Thoracic aorta (tissue), 2 donors: Measurements from ENCODE around the gene IL11RA. TPM values are rescaled to one million over a fixed set of nuclear protein-coding genes. Genes with fewer than 3 reads are reported as not detected.
A peak's percentile ranks its signal among the peaks of the same experiment; 100 is the strongest.

Experiments used
- ATAC-seq: fragments of 150-250 bp; one replicate; pipeline ENCODE4 v1.8.0; 2017; ENCODE audit warnings: low read depth; ENCODE audit not compliant: insufficient number of reproducible peaks, low FRiP score
- DNase-seq: peaks from one replicate; pipeline ENCODE4 v3.0.0-alpha.2; 2020; ENCODE audit warnings: low spot score
- H3K27ac ChIP-seq, 2 donors: fragments of 200-600 bp; sonication (generic); 1 replicate in 1 of 2; 2 replicates in 1 of 2; pipeline ENCODE4 v1.5.1; 2016; ENCODE audit warnings: mild to moderate bottlenecking in 2 of 2, moderate library complexity in 2 of 2
- H3K27me3 ChIP-seq: fragments of 200-600 bp; sonication (generic); replicated peaks from 2 replicates; pipeline ENCODE4 v1.6.0; 2016; ENCODE audit warnings: mild to moderate bottlenecking; ENCODE audit not compliant: insufficient read depth
- H3K36me3 ChIP-seq: fragments of 200-600 bp; sonication (generic); one replicate; pipeline ENCODE4 v1.5.1; 2016
- H3K4me1 ChIP-seq, 2 donors: fragments of 200-600 bp; sonication (generic); 1 replicate in 1 of 2; 2 replicates in 1 of 2; pipeline versions ENCODE4 v1.5.1 to v1.6.0; 2016; ENCODE audit warnings: low read depth in 2 of 2, mild to moderate bottlenecking in 1 of 2; ENCODE audit not compliant: control insufficient read depth in 1 of 2
- H3K4me3 ChIP-seq: fragments of 200-600 bp; sonication (generic); 2 replicates; pipeline ENCODE4 v1.5.1; 2016; ENCODE audit warnings: mild to moderate bottlenecking
- H3K9me3 ChIP-seq: fragments of 200-600 bp; sonication (generic); 2 replicates; pipeline ENCODE4 v1.5.1; 2016
- CTCF ChIP-seq: fragments of 200-600 bp; sonication (generic); IDR thresholded peaks from one replicate; pipeline ENCODE4 v1.5.1; 2019; ENCODE audit warnings: antibody characterized with exemption
- total RNA-seq, 2 donors: library from RNA; depleted of rRNA; stranded (reverse); fragments of >200 nt; gene quantifications; one replicate each; pipeline versions ENCODE4 v1.1.0 to v1.2.3, GENCODE V29; 2016

IL11RA gene
- total RNA-seq, 2 donors from 2014 or later: 81.3 to 99.0 TPM

GRCh38 chr9:34655394-34655793 lies 3.4 kb downstream of the IL11RA start:
- Histone ChIP-seq H3K27me3 (no peaks in the 10 kb centered on the region), H3K4me1 (peaks cover 32 to 56% of the 10 kb centered on the region in 2 donors), H3K4me3 (peak overlapping the region; percentile 18), H3K9me3 (no peaks in the 10 kb centered on the region), H3K36me3 (peaks cover 12% of the 10 kb centered on the region), H3K27ac (peak overlapping the region; percentile 69 to 92)
- no peak for TF ChIP-seq CTCF
- no peak for DNase-seq
- ATAC-seq: no peak

- no peak for TF ChIP-seq CTCF
- Histone ChIP-seq H3K9me3 (no peaks in the 10 kb centered on the region), H3K27ac (no peak overlapping the region), H3K4me1 (peaks cover 27 to 42% of the 10 kb centered on the region in 2 donors), H3K27me3 (no peaks in the 10 kb centered on the region), H3K4me3 (no peak overlapping the region), H3K36me3 (peaks cover 28% of the 10 kb centered on the region)
- DNase-seq (no peak), ATAC-seq (no peak)
These were observed 5.0 kb downstream of the IL11RA start for GRCh38 chr9:34656992-34657391.

- Histone ChIP-seq H3K4me3 (no peak overlapping the region), H3K9me3 (no peaks in the 10 kb centered on the region), H3K36me3 (peaks cover 30% of the 10 kb centered on the region), H3K27ac (no peak overlapping the region), H3K4me1 (peaks cover 17 to 31% of the 10 kb centered on the region in 2 donors), H3K27me3 (no peaks in the 10 kb centered on the region)
- no peak for TF ChIP-seq CTCF
- no peak for DNase-seq
- no peak for ATAC-seq
These were observed 6.5 kb downstream of the IL11RA start for GRCh38 chr9:34658461-34658860.

- Histone ChIP-seq H3K36me3 (peaks cover 30% of the 10 kb centered on the region), H3K27ac (no peak overlapping the region), H3K4me3 (no peak overlapping the region), H3K4me1 (peaks cover 6 to 31% of the 10 kb centered on the region in 2 donors), H3K27me3 (no peaks in the 10 kb centered on the region), H3K9me3 (no peaks in the 10 kb centered on the region)
- DNase-seq: no peak
- TF ChIP-seq CTCF: no peak
- no peak for ATAC-seq
These were observed 7.7 kb downstream of the IL11RA start for GRCh38 chr9:34659592-34660253.

GRCh38 chr9:34662526-34663302 lies 10.7 kb downstream of the IL11RA start, which contains the start of gene CCL27:
Gene CCL27, minus strand, starts transcription at chr9:34662657. Its CDS starts 24 bp downstream, at chr9:34662633.
- ATAC-seq: no peak
- H3K27me3 ChIP-seq: no peaks in the 10 kb centered on the region
- no peak for TF ChIP-seq CTCF

More at GRCh38 chr9:34662526-34663302, 10.7 kb downstream of the IL11RA start, which contains the start of gene CCL27:
- peaks cover 7 to 31% of the 10 kb centered on the region in 2 donors for H3K4me1 ChIP-seq
- no peak within 1 kb of the TSS for H3K4me3 ChIP-seq
- peak within 1 kb of the TSS; percentile 5 to 100 for H3K27ac ChIP-seq
- H3K36me3 ChIP-seq: peaks cover 26% of the 10 kb centered on the region
- DNase-seq: no peak
- H3K9me3 ChIP-seq: no peaks in the 10 kb centered on the region
